ENCODE results near the gene LRRC4.

Gene LRRC4

GRCh38 chr7:128037880-128038619 is 6.8 kb upstream of the LRRC4 start:
- H3K4me1 ChIP-seq (ENCODE audit: low read length): peaks cover 73% of the 10 kb centered on the region
- no peaks in the 10 kb centered on the region for H3K36me3 ChIP-seq (replicated peaks; ENCODE audit: insufficient read depth, low read length)
- H3K79me2 ChIP-seq (ENCODE audit: low read length): peaks cover 83% of the 10 kb centered on the region
- DNase-seq: peak; percentile 43
- peak overlapping the region; percentile 11; the same call in 1 of the 2 replicates for H3K4me3 ChIP-seq (ENCODE audit: low read length)
- H4K20me1 ChIP-seq (ENCODE audit: insufficient read depth, low read length): peaks cover 17% of the 10 kb centered on the region; the same call in 1 of the 2 replicates
- H3K9me3 ChIP-seq (replicated peaks; ENCODE audit: insufficient read depth, low read length): no peaks in the 10 kb centered on the region
- H3K9ac ChIP-seq (ENCODE audit: low read length): no peak overlapping the region
- peak overlapping the region; percentile 31; the same call in 1 of the 2 replicates for H3K27ac ChIP-seq (ENCODE audit: low read length)
- no peaks in the 10 kb centered on the region for H3K9me2 ChIP-seq (replicated peaks; ENCODE audit: insufficient read depth, low read length)
- H2AFZ ChIP-seq (ENCODE audit: low read length): no peak overlapping the region
- peaks cover 47% of the 10 kb centered on the region for H3F3A ChIP-seq (ENCODE audit: insufficient read depth, low read length)
- H3K4me2 ChIP-seq (ENCODE audit: low read depth, low read length): peak overlapping the region; percentile 40
- no peak for TF ChIP-seq EZH2phosphoT487 (IDR thresholded peaks at IDR 0.05; ENCODE audit: low read length)
- TF ChIP-seq CTCF (IDR thresholded peaks at IDR 0.05; ENCODE audit: low read length): no peak
- TF ChIP-seq EZH2 (optimal IDR thresholded peaks at IDR 0.05; ENCODE audit: low read depth, low read length): no peak
- no peaks in the 10 kb centered on the region for H3K27me3 ChIP-seq (replicated peaks; ENCODE audit: insufficient read depth, low read length)

- Histone ChIP-seq H3K9ac (ENCODE audit: low read length) (no peak overlapping the region), H4K20me1 (ENCODE audit: insufficient read depth, low read length) (peaks cover 17% of the 10 kb centered on the region; the same call in 1 of the 2 replicates), H3K9me2 (replicated peaks; ENCODE audit: insufficient read depth, low read length) (no peaks in the 10 kb centered on the region), H3K4me2 (ENCODE audit: low read depth, low read length) (peak overlapping the region; percentile 40), H3K27ac (ENCODE audit: low read length) (peak overlapping the region; percentile 31; the same call in 1 of the 2 replicates), H2AFZ (ENCODE audit: low read length) (no peak overlapping the region), H3K4me1 (ENCODE audit: low read length) (peaks cover 64% of the 10 kb centered on the region), H3K4me3 (ENCODE audit: low read length) (peak overlapping the region; percentile 1; the same call in 1 of the 2 replicates), H3K79me2 (ENCODE audit: low read length) (peaks cover 79% of the 10 kb centered on the region), H3K9me3 (replicated peaks; ENCODE audit: insufficient read depth, low read length) (no peaks in the 10 kb centered on the region), H3K36me3 (replicated peaks; ENCODE audit: insufficient read depth, low read length) (no peaks in the 10 kb centered on the region), H3F3A (ENCODE audit: insufficient read depth, low read length) (peaks cover 47% of the 10 kb centered on the region), H3K27me3 (replicated peaks; ENCODE audit: insufficient read depth, low read length) (no peaks in the 10 kb centered on the region)
- no peak for TF ChIP-seq CTCF (IDR thresholded peaks at IDR 0.05; ENCODE audit: low read length)
- TF ChIP-seq EZH2phosphoT487 (IDR thresholded peaks at IDR 0.05; ENCODE audit: low read length): no peak
- TF ChIP-seq EZH2 (optimal IDR thresholded peaks at IDR 0.05; ENCODE audit: low read depth, low read length): no peak
- no peak for DNase-seq
Measured at GRCh38 chr7:128037081-128037480, 5.8 kb upstream of the LRRC4 start.

- peak overlapping the region; percentile 31; the same call in 1 of the 2 replicates for H3K27ac ChIP-seq (ENCODE audit: low read length)
- H3K4me2 ChIP-seq (ENCODE audit: low read depth, low read length): peak overlapping the region; percentile 40
- H3K9me3 ChIP-seq (replicated peaks; ENCODE audit: insufficient read depth, low read length): no peaks in the 10 kb centered on the region
- peak; percentile 63 for DNase-seq
- H3F3A ChIP-seq (ENCODE audit: insufficient read depth, low read length): peaks cover 47% of the 10 kb centered on the region
- H3K9ac ChIP-seq (ENCODE audit: low read length): peak overlapping the region; percentile 5; the same call in 1 of the 2 replicates
- peaks cover 17% of the 10 kb centered on the region; the same call in 1 of the 2 replicates for H4K20me1 ChIP-seq (ENCODE audit: insufficient read depth, low read length)
- H3K4me1 ChIP-seq (ENCODE audit: low read length): peaks cover 60% of the 10 kb centered on the region
- H3K27me3 ChIP-seq (replicated peaks; ENCODE audit: insufficient read depth, low read length): no peaks in the 10 kb centered on the region
- H3K4me3 ChIP-seq (ENCODE audit: low read length): 0 out of 2 replicates have a peak overlapping the region, but pooled peaks have one; percentile 1
- H2AFZ ChIP-seq (ENCODE audit: low read length): no peak overlapping the region
- peaks cover 72% of the 10 kb centered on the region for H3K79me2 ChIP-seq (ENCODE audit: low read length)
- no peak for TF ChIP-seq CTCF (IDR thresholded peaks at IDR 0.05; ENCODE audit: low read length)
- TF ChIP-seq EZH2 (optimal IDR thresholded peaks at IDR 0.05; ENCODE audit: low read depth, low read length): no peak
- no peak for TF ChIP-seq EZH2phosphoT487 (IDR thresholded peaks at IDR 0.05; ENCODE audit: low read length)
- no peaks in the 10 kb centered on the region for H3K9me2 ChIP-seq (replicated peaks; ENCODE audit: insufficient read depth, low read length)
- no peaks in the 10 kb centered on the region for H3K36me3 ChIP-seq (replicated peaks; ENCODE audit: insufficient read depth, low read length)
Measured at GRCh38 chr7:128036226-128036940, 5.1 kb upstream of the LRRC4 start.

All from MM.1S (cell line).